OCI-LY3 (cell line): ENCODE data around the gene APOBEC3A.

ENCODE experiments used
- CTCF ChIP-seq: fragments of 200-600, 300-600 bp; sonication (generic); IDR thresholded peaks from 2 replicates; pipeline ENCODE4 v1.5.1; 2014; ENCODE audit warnings: antibody characterized with exemption, low read length, low read depth
- EZH2phosphoT487 ChIP-seq: fragments of 200-600 bp; shearing (Covaris generic); IDR thresholded peaks from 2 replicates; pipeline ENCODE4 v1.6.1; 2018; ENCODE audit warnings: antibody characterized with exemption, mixed run types, low read depth

GRCh38 chr22:38981992-38982927 is 24.9 kb downstream of the APOBEC3A start, which contains the start of gene APOBEC3B:
- TF ChIP-seq CTCF (no peak), EZH2phosphoT487 (no peak)
